ACC112 (cell line): ENCODE data around the gene TNFRSF8.

ENCODE experiments used
- H2AFZ ChIP-seq: fragments of 200-600 bp; sonication (generic); one replicate; pipeline ENCODE4 v1.6.0; 2017; ENCODE audit warnings: antibody characterized with exemption, low read length; ENCODE audit not compliant: unreplicated experiment
- H3K27ac ChIP-seq: fragments of 200-600 bp; sonication (generic); 2 replicates; pipeline ENCODE4 v1.5.1; 2014; ENCODE audit warnings: low read depth, mild to moderate bottlenecking, antibody characterized with exemption, low read length, moderate library complexity
- H3K27me3 ChIP-seq: fragments of 200-600 bp; sonication (generic); 2 replicates; pipeline ENCODE4 v1.6.1; 2014; ENCODE audit warnings: mild to moderate bottlenecking, antibody characterized with exemption, low read length, moderate library complexity, mixed read lengths; ENCODE audit not compliant: insufficient read depth
- H3K36me3 ChIP-seq: fragments of 200-600 bp; sonication (generic); 2 replicates; pipeline ENCODE4 v1.6.1; 2016; ENCODE audit warnings: mild to moderate bottlenecking, antibody characterized with exemption, low read length, moderate library complexity, mixed read lengths; ENCODE audit not compliant: insufficient read depth
- H3K4me1 ChIP-seq: fragments of 200-600 bp; sonication (generic); one replicate; pipeline ENCODE4 v1.6.1; 2016; ENCODE audit warnings: low read length, mixed read lengths; ENCODE audit not compliant: insufficient read depth, unreplicated experiment, control insufficient read depth
- H3K4me3 ChIP-seq: fragments of 200-600 bp; sonication (generic); 2 replicates; pipeline ENCODE4 v1.5.1; 2014; ENCODE audit warnings: mild to moderate bottlenecking, low read depth, low read length
- H3K79me2 ChIP-seq: fragments of 200-600 bp; sonication (generic); one replicate; pipeline ENCODE4 v1.6.0; 2016; ENCODE audit warnings: low read length; ENCODE audit not compliant: control insufficient read depth, unreplicated experiment, insufficient read depth

TNFRSF8 gene

DNA sequence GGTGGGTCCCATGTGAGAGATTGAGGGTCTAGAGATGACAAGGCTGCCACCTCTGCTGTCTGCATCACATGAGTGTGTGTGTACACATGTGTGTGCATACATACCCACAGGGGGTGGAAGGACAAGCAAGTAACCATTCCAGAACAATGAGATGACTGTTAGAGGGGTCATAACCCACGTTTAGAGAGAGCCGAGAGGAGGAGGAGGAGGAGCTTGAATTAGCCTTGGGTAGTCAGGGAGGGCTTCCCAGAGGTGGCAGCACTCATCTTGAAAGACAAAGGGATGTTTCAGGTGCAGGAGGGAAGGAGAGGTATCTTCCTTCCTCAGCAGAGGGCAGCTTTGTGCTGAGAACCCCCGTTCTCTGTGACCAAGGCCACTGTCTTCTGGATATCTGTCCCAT is 125.0 kb downstream of the TNFRSF8 start:
- no peak overlapping the region for H3K27ac ChIP-seq
- H3K27me3 ChIP-seq = no peaks in the 10 kb centered on the region
- H3K4me3 ChIP-seq = no peak overlapping the region
- H2AFZ ChIP-seq = no peak overlapping the region
- H3K79me2 ChIP-seq = peaks cover 32% of the 10 kb centered on the region
- peaks cover 35% of the 10 kb centered on the region for H3K4me1 ChIP-seq
- H3K36me3 ChIP-seq = no peaks in the 10 kb centered on the region

DNA sequence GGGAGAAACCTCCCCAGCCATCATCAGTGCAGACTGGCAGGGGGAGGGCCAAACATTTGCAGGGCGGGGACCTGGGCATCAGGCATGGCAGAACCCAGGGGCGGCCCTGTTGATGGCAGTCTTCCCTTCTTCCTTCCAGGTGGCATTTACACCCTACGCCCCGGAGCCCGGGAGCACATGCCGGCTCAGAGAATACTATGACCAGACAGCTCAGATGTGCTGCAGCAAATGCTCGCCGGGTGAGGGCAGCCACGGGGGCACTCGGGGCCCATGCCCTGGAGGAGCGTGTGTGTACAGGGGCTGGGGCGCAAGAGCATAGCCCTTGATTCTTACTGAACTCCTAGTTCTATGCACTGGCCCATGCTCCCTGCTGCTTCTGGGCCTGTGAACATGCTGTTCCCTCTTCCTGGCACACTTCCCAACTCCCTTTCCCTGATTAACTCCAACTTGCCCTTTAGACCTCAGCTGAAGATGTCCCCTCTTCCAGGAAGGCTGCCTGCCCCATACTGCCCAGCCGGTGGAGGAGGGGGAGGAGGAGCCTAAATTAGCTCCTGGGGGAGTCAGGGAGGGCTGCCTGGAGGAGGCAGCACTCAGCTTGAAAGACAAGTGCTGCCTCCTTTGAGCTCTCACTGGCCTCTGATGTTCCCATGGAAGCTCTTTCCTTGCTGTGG is 125.7 kb downstream of the TNFRSF8 start:
- Histone ChIP-seq H3K79me2 (peaks cover 32% of the 10 kb centered on the region), H2AFZ (no peak overlapping the region), H3K27me3 (no peaks in the 10 kb centered on the region), H3K4me1 (peaks cover 33% of the 10 kb centered on the region), H3K4me3 (no peak overlapping the region), H3K27ac (no peak overlapping the region), H3K36me3 (no peaks in the 10 kb centered on the region)

DNA sequence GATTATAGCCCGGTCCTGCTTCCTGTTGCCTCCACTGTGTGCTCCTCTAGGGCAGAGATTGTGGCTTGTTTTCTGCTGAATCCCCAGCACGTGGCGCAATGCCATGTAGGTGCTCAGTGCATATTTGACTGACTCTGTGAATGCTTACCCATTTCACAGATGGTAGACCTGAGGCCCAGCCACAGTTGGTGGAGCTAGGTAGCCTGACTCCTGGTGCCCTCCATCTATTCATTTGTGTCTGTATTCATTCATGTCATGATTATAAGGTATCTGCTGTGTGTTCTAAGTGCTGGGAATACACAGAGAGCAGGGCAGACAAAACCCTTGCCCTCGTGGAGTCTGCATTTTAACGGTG is 126.2 kb downstream of the TNFRSF8 start:
- H3K4me1 ChIP-seq = peaks cover 27% of the 10 kb centered on the region
- H3K79me2 ChIP-seq = peaks cover 32% of the 10 kb centered on the region
- no peak overlapping the region for H2AFZ ChIP-seq
- no peak overlapping the region for H3K4me3 ChIP-seq
- H3K36me3 ChIP-seq = no peaks in the 10 kb centered on the region
- no peaks in the 10 kb centered on the region for H3K27me3 ChIP-seq
- no peak overlapping the region for H3K27ac ChIP-seq

DNA sequence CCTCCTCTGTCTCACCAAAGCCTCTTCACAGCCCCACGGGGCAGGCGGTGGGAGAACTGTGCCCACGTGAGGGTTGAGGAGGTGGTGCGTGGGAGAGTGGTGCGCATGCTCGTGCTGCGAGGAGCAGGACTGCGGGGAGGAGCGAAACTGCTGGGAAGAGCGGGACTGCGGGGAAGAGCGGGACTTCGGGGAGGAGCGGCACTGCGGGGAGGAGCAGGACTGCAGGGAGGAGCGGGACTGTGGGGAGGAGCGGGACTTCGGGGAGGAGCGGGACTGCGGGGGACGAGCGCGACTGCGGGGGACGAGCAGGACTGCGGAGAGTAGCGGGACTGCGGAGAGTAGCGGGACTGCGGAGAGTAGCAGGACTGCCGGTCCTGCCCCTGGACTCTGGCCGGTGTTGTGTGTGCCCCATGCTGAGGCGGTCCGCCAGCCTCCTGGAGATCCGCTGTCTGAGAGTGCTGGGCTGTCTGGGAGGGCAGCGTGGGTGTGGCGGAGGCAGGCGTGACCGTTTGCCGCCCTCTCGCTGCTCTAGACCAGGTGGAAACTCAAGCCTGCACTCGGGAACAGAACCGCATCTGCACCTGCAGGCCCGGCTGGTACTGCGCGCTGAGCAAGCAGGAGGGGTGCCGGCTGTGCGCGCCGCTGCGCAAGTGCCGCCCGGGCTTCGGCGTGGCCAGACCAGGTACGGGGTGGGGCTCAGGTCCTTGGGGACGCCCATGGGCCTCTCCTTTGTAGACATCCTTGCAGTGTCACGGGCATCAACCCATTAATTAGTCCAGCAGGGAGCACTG is 128.3 kb downstream of the TNFRSF8 start:
- H3K36me3 ChIP-seq = 0 out of 2 replicates have a peak, but pooled peaks cover 6% of the 10 kb centered on the region
- H2AFZ ChIP-seq = no peak overlapping the region
- peaks cover 15% of the 10 kb centered on the region for H3K79me2 ChIP-seq
- no peaks in the 10 kb centered on the region for H3K27me3 ChIP-seq
- H3K4me3 ChIP-seq = no peak overlapping the region
- H3K27ac ChIP-seq = no peak overlapping the region
- H3K4me1 ChIP-seq = peaks cover 6% of the 10 kb centered on the region
